ENCODE data around the gene ACTG1. TPM values are rescaled to one million over a fixed set of nuclear protein-coding genes. Genes with fewer than 3 reads are reported as not detected.
A peak's percentile ranks its signal among the peaks of the same experiment; 100 is the strongest.

ACTG1 gene
- total RNA-seq, 1 donor from 2014 or later: 4,391 TPM

DNA sequence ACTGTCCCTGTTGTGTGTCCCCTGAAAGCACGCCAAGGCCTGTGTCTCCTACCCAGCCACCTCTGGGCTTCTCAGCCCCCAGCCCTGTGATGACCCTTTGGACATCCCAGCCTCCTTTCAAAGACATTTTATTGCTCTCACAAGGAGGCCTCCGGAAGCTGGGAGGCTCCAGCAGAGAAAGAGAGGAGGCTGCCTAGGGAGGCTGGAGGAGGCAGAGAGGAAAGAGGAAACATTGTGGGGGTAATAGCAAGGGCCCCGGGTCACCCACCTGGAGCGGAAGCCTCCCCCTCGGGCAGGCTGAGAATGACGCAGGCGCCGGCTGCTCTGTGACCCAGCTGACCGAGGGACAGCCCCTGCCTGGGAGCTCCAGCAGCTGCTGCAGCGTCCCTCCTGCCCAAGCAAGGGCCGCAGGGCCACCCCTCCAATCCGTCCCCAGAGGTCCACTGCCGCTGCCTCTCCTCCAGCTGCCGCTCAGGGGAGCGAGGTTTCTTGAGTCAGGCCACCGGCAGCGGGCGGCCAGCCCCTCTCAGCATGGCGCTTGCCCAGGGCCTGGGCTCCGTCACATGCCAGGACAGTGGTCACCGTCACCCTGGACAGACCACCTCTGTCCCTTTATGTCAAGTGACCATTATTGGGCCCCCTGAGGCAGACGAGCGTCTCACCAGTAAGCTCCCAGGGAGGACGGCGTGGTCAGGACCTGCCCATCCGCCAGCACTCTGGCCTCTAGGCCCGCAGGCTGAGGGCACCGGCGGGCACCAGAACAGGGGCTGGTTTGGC lies 29.3 kb downstream of the ACTG1 start:
- Mint-ChIP-seq H3K4me1 (peaks cover 19% of the 10 kb centered on the region), H3K27me3 (ENCODE audit: low read depth) (peaks cover 20% of the 10 kb centered on the region), H3K9me3 (no peaks in the 10 kb centered on the region), H3K27ac (no peak overlapping the region), H3K4me3 (peak overlapping the region; percentile 56), H3K36me3 (no peaks in the 10 kb centered on the region)
- TF ChIP-seq, protein P1, sequence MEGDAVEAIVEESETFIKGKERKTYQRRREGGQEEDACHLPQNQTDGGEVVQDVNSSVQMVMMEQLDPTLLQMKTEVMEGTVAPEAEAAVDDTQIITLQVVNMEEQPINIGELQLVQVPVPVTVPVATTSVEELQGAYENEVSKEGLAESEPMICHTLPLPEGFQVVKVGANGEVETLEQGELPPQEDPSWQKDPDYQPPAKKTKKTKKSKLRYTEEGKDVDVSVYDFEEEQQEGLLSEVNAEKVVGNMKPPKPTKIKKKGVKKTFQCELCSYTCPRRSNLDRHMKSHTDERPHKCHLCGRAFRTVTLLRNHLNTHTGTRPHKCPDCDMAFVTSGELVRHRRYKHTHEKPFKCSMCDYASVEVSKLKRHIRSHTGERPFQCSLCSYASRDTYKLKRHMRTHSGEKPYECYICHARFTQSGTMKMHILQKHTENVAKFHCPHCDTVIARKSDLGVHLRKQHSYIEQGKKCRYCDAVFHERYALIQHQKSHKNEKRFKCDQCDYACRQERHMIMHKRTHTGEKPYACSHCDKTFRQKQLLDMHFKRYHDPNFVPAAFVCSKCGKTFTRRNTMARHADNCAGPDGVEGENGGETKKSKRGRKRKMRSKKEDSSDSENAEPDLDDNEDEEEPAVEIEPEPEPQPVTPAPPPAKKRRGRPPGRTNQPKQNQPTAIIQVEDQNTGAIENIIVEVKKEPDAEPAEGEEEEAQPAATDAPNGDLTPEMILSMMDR (IDR thresholded peaks at IDR 0.05; ENCODE audit: unreplicated experiment): no peak
- DNase-seq (ENCODE audit: low spot score in 2 of 2, unreplicated experiment in 2 of 2): no peak

- Mint-ChIP-seq H3K27me3 (ENCODE audit: low read depth) (peaks cover 23% of the 10 kb centered on the region), H3K36me3 (no peaks in the 10 kb centered on the region)
Measured at GRCh38 chr17:81482673-81483072, 29.9 kb downstream of the ACTG1 start.

DNA sequence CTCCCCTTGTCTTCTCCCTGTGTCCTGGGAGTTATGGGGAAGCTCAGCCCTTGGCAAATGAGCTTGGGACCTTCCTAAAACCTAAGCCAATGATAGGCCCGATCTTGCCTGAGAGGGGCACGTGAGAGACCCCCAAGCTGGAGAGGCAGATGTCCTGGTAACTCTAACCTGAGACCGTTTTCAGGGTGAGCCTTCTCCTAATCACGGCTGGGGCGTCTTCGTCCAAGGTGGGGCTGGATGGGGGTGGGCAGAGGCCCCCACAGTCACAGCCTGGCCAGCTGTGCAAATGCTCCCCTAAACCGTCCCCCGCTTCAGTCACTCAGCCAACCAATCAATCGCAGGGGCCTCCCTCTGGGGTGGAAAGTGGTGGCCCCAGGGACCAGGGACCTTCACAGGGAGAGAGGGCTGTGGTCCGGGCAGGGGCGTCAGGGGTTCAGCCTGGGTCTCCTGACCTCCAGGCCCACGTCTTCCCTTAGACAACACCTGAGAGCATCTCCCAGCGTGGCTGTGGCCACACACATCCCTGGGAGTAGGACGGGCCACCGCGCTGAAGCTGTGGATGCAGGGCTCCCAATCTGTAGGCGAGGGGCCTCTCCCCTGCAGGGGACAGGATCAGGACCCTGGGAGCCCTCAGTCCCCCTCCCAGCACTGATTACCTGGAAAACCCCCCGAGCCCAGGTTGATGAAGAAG lies 30.6 kb downstream of the ACTG1 start:
- H3K27ac Mint-ChIP-seq: peak overlapping the region; percentile 47
- H3K36me3 Mint-ChIP-seq: no peaks in the 10 kb centered on the region
- no peak for DNase-seq (ENCODE audit: low spot score in 2 of 2, unreplicated experiment in 2 of 2)
- H3K9me3 Mint-ChIP-seq: peaks cover 3% of the 10 kb centered on the region
- peaks cover 23% of the 10 kb centered on the region for H3K27me3 Mint-ChIP-seq (ENCODE audit: low read depth)
- TF ChIP-seq, protein P1 (IDR thresholded peaks at IDR 0.05; ENCODE audit: unreplicated experiment): no peak
- peaks cover 19% of the 10 kb centered on the region for H3K4me1 Mint-ChIP-seq
- H3K4me3 Mint-ChIP-seq: peak overlapping the region; percentile 51

More at GRCh38 chr17:81482673-81483072, 29.9 kb downstream of the ACTG1 start:
- TF ChIP-seq, protein P1 (IDR thresholded peaks at IDR 0.05; ENCODE audit: unreplicated experiment): no peak
- peak overlapping the region; percentile 56 for H3K4me3 Mint-ChIP-seq
- no peak for DNase-seq (ENCODE audit: low spot score in 2 of 2, unreplicated experiment in 2 of 2)
- H3K27ac Mint-ChIP-seq: peak overlapping the region; percentile 39
- no peaks in the 10 kb centered on the region for H3K9me3 Mint-ChIP-seq
- peaks cover 19% of the 10 kb centered on the region for H3K4me1 Mint-ChIP-seq

DNA sequence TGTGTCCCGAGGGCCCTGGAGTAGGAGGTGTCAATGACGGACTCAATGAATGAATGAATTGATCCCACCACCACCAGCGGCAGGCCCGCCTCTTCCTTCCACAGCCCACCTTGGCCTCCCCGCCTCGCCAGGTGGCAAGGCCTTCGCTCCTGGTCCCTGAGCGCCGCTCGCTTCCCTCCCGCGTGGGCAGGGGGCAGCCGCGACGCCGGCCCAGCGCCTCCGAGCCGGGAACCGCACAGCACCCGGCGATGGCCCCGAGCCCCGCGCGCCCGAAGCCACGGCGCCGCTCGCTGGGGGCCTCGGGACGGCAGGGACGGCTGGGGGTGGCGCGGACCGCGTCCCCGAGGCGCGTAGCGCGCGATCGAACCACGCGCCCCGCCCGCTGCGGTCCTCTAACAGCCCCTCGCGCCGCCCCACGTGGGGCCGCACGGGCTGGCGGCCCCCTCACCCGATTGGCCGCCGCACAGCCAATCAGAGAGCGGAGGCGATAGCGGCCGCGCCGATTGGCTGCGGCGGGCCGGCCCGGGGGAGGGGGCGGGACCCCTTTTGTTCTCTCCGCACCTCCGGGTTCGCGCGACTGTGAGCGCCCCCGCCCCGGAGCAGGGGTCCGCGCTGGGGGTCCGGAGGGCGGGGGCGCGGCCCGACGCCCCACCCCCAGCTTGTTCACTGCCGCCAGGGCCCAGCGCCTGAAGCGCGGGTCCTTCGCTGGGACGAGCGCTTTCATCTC lies 31.4 kb downstream of the ACTG1 start:
- DNase-seq (ENCODE audit: low spot score in 2 of 2, unreplicated experiment in 2 of 2): peak in 1 of 2 experiments; percentile 65
- no peak overlapping the region for H3K27ac Mint-ChIP-seq
- TF ChIP-seq, protein P1 (IDR thresholded peaks at IDR 0.05; ENCODE audit: unreplicated experiment): no peak
- H3K27me3 Mint-ChIP-seq (ENCODE audit: low read depth): peaks cover 23% of the 10 kb centered on the region
- H3K36me3 Mint-ChIP-seq: no peaks in the 10 kb centered on the region
- peak overlapping the region; percentile 51 for H3K4me3 Mint-ChIP-seq
- peaks cover 19% of the 10 kb centered on the region for H3K4me1 Mint-ChIP-seq
- H3K9me3 Mint-ChIP-seq: peaks cover 4% of the 10 kb centered on the region

- Mint-ChIP-seq H3K36me3 (no peaks in the 10 kb centered on the region), H3K27me3 (ENCODE audit: low read depth) (peaks cover 22% of the 10 kb centered on the region), H3K27ac (no peak overlapping the region), H3K9me3 (peaks cover 4% of the 10 kb centered on the region), H3K4me3 (no peak overlapping the region), H3K4me1 (peaks cover 19% of the 10 kb centered on the region)
- TF ChIP-seq, protein P1 (IDR thresholded peaks at IDR 0.05; ENCODE audit: unreplicated experiment): no peak
- DNase-seq (ENCODE audit: low spot score in 2 of 2, unreplicated experiment in 2 of 2): no peak
Measured at GRCh38 chr17:81480140-81481072, 32.2 kb downstream of the ACTG1 start.

Data from mesothelial cell of epicardium (in vitro differentiated cells).